Spleen (tissue), 7 donors: ENCODE results near the gene NDE1.
"Not testable (repeated sequence)": the region's sequence is repeated elsewhere in the genome, so short reads cannot be mapped to it uniquely, and the experiment has no call there.

Experiments used
- CTCF ChIP-seq, 11 experiments: fragments of 200-600 bp in 7 of 11; fragments of 450-650 bp in 4 of 11; sonication (generic) in 4 of 11; IDR thresholded peaks in 8 of 11; conservative IDR thresholded peaks in 3 of 11; 1 replicate in 7 of 11; 2 replicates in 4 of 11; pipeline versions ENCODE4 v1.4.0 to v1.8.0; 2016 to 2021; ENCODE audit warnings: antibody characterized with exemption in 11 of 11, inconsistent platforms in 4 of 11, mild to moderate bottlenecking in 1 of 11
- POLR2A ChIP-seq, 3 donors: fragments of 450-650 bp; IDR thresholded peaks; one replicate each; pipeline ENCODE4 v1.5.1; 2017; ENCODE audit warnings: antibody characterized with exemption in 3 of 3, mild to moderate bottlenecking in 1 of 3
- donor health status: DM: no; HTN: no; CAD: no; lungs with moderate emphysema.
- donor health status: DM: no; HTN: no; CAD: no.
- donor health status: DM: no; HTN: no; CAD: no.

- TF ChIP-seq CTCF (IDR thresholded peaks at IDR 0.05 in 8 of 11, conservative IDR thresholded peaks at IDR 0.05 in 3 of 11); POLR2A (IDR thresholded peaks at IDR 0.05): not testable (repeated sequence)
These were observed 734 bp upstream of the NDE1 start for GRCh38 chr16:15649311-15649710.
